Keratinocyte (primary cell): Measurements from ENCODE around the gene ADGRG6.

Experiments
- EZH2 ChIP-seq: IDR thresholded peaks from one replicate; pipeline ENCODE4 v1.6.1; 2012; ENCODE audit warnings: inconsistent platforms, mild to moderate bottlenecking, low read length, moderate library complexity
- TF ChIP-seq, protein P1 (sequence below), 3 experiments: IDR thresholded peaks in 1 of 3; conservative IDR thresholded peaks in 1 of 3; optimal IDR thresholded peaks in 1 of 3; 2 replicates in 2 of 3; 3 replicates in 1 of 3; pipeline versions ENCODE3 to v1.5.1; 2011; ENCODE audit warnings: low read length in 3 of 3, mild to moderate bottlenecking in 3 of 3, moderate library complexity in 2 of 3, control low read depth in 1 of 3, inconsistent platforms in 1 of 3; ENCODE audit not compliant: insufficient read depth in 2 of 3; ENCODE audit errors: extremely low read depth in 1 of 3

DNA sequence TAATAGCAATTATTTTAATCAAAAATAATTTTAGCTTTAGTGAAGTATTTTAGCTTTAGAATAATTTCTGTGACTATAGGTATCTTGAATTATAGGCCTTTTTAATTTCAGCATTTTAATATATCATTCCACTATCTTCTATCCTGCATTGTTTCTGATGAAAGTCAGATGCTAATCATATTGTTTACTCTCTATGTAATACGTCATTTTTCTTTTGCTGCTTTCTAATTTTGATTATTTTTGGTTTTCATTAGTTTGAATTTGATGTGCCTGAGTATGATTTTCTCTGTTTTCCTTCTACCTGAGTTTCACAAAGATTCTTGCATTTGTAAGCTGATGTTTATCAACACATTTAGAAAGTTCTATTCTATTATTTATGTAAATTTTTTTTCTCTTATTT is 17.4 kb upstream of the ADGRG6 start:
- TF ChIP-seq, protein P1, sequence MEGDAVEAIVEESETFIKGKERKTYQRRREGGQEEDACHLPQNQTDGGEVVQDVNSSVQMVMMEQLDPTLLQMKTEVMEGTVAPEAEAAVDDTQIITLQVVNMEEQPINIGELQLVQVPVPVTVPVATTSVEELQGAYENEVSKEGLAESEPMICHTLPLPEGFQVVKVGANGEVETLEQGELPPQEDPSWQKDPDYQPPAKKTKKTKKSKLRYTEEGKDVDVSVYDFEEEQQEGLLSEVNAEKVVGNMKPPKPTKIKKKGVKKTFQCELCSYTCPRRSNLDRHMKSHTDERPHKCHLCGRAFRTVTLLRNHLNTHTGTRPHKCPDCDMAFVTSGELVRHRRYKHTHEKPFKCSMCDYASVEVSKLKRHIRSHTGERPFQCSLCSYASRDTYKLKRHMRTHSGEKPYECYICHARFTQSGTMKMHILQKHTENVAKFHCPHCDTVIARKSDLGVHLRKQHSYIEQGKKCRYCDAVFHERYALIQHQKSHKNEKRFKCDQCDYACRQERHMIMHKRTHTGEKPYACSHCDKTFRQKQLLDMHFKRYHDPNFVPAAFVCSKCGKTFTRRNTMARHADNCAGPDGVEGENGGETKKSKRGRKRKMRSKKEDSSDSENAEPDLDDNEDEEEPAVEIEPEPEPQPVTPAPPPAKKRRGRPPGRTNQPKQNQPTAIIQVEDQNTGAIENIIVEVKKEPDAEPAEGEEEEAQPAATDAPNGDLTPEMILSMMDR (optimal IDR thresholded peaks at IDR 0.05 in 1 of 3, IDR thresholded peaks at IDR 0.05 in 1 of 3, conservative IDR thresholded peaks at IDR 0.05 in 1 of 3; ENCODE audit: extremely low read depth in 1 of 3, insufficient read depth in 2 of 3, low read length in 3 of 3) = no peak
- no peak for TF ChIP-seq EZH2
